NT2/D1 (cell line): ENCODE measurements around the gene NFU1.

Source experiments
- SUZ12 ChIP-seq: IDR thresholded peaks from 2 replicates; pipeline ENCODE4 v1.6.1; 2011; ENCODE audit not compliant: insufficient read length, insufficient read depth; ENCODE audit errors: extremely low read depth
- ZNF274 ChIP-seq: IDR thresholded peaks from 2 replicates; pipeline ENCODE4 v1.6.1; 2011; ENCODE audit warnings: mild to moderate bottlenecking, low read depth, low read length

DNA sequence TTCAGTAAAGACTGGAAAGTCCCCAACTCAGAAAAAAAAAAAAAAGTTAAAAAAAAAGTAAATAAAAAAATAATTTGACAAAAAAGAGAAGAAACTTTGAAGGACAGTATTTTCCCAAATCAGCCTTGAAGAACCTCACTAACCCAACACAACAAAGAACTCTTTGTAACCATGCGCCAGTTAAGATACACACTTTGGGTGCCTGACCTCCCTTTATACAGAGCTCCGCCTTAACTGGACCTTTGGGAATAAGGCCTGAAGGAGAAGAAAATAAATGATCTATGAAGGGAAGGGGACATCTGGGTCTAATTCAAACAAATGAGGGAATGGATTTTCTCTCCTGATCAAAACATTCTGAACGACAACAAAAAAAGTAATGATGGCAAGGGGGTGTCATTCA, 48.0 kb downstream of the NFU1 start:
- no peak for TF ChIP-seq ZNF274
- TF ChIP-seq SUZ12 = no peak
